PC-9 (cell line): ENCODE measurements around the gene GNL3. TPM values are rescaled to one million over a fixed set of nuclear protein-coding genes. Genes with fewer than 3 reads are reported as not detected.

Experiments used
- BruUV-seq: library from RNA; stranded (reverse); fragments of 400-500 nt; replicated peaks from 2 replicates; lab custom pipeline; 2021; lab: Mats Ljungman, UMichigan
- CTCF ChIA-PET: fragments of 300-600 bp; sonication (Branson Sonifier 250); formaldehyde crosslinking; loops from one replicate; lab custom pipeline; 2022; ENCODE audit warnings: antibody characterized with exemption; lab: Charles Lee
- POLR2A ChIA-PET: fragments of 300-600 bp; sonication (Branson Sonifier 250); formaldehyde crosslinking; loops from one replicate; lab custom pipeline; 2022; ENCODE audit warnings: antibody characterized with exemption; ENCODE audit not compliant: unreplicated experiment; lab: Charles Lee
- DNase-seq, 2 experiments: peaks; one replicate each; pipeline versions ENCODE4 v3.0.0 to v3.0.0-alpha.2; 2015 to 2022; ENCODE audit warnings: mixed read lengths in 1 of 2
- H2AFZ ChIP-seq: fragments of 200-600 bp; sonication (generic); 2 replicates; pipeline ENCODE4 v1.8.1; 2017; ENCODE audit warnings: antibody characterized with exemption
- H3F3A ChIP-seq: fragments of 200-600 bp; sonication (generic); 2 replicates; pipeline ENCODE4 v1.8.1; 2017; ENCODE audit warnings: antibody characterized with exemption, mild to moderate bottlenecking, low read depth; ENCODE audit not compliant: insufficient read depth
- H3K27ac ChIP-seq: fragments of 200-600 bp; sonication (generic); 2 replicates; pipeline ENCODE4 v1.6.1; 2016; ENCODE audit warnings: mixed run types
- H3K27me3 ChIP-seq: fragments of 200-600 bp; sonication (generic); 2 replicates; pipeline ENCODE4 v1.6.1; 2016; ENCODE audit warnings: low read depth, mixed run types; ENCODE audit not compliant: insufficient read depth
- H3K36me3 ChIP-seq: fragments of 200-600 bp; sonication (generic); 2 replicates; pipeline ENCODE4 v1.6.1; 2016; ENCODE audit warnings: low read depth, mixed run types
- H3K4me1 ChIP-seq: fragments of 200-600 bp; sonication (generic); replicated peaks from 2 replicates; pipeline ENCODE4 v1.6.1; 2016; ENCODE audit warnings: mixed run types; ENCODE audit not compliant: insufficient read depth
- H3K4me2 ChIP-seq: fragments of 200-600 bp; sonication (generic); 2 replicates; pipeline ENCODE4 v1.6.1; 2017; ENCODE audit warnings: mixed run types
- H3K4me3 ChIP-seq: fragments of 200-600 bp; sonication (generic); 2 replicates; pipeline ENCODE4 v1.6.1; 2016; ENCODE audit warnings: mixed run types
- H3K79me2 ChIP-seq: fragments of 200-600 bp; sonication (generic); 2 replicates; pipeline ENCODE4 v1.6.1; 2017; ENCODE audit warnings: low read depth, mixed run types
- H3K9me2 ChIP-seq: fragments of 200-600 bp; sonication (generic); 2 replicates; pipeline ENCODE4 v1.8.1; 2017; ENCODE audit warnings: mild to moderate bottlenecking; ENCODE audit not compliant: insufficient read depth
- H3K9me3 ChIP-seq: fragments of 200-600 bp; sonication (generic); 2 replicates; pipeline ENCODE4 v1.8.1; 2016; ENCODE audit warnings: low read depth; ENCODE audit not compliant: insufficient read depth
- H4K20me1 ChIP-seq: fragments of 200-600 bp; sonication (generic); 2 replicates; pipeline ENCODE4 v1.8.1; 2017; ENCODE audit not compliant: insufficient read depth
- CTCF ChIP-seq: fragments of 200-600 bp; sonication (generic); conservative IDR thresholded peaks from 2 replicates; pipeline ENCODE4 v1.6.1; 2017; ENCODE audit warnings: mixed run types, antibody characterized with exemption, mild to moderate bottlenecking, moderate library complexity
- EZH2 ChIP-seq: fragments of 200-600 bp; sonication (generic); IDR thresholded peaks from 2 replicates; pipeline ENCODE4 v1.8.0; 2017; ENCODE audit warnings: antibody characterized with exemption, low read depth
- intact Hi-C: fragments of 100-400 bp; cut with micrococcal nuclease; formaldehyde crosslinking; loops from one replicate; pipeline ENCODE4 v1.10.0; 2022; ENCODE audit not compliant: unreplicated experiment
- total RNA-seq: library from RNA; stranded (reverse); gene quantifications from 2 replicates; pipeline ENCODE4 v1.2.3, GENCODE V29; 2021

GNL3 gene
- total RNA-seq, 1 experiment from 2014 or later: 82.3 TPM

- intact Hi-C loops: no loop called here
- H3K4me3 ChIP-seq: no peak overlapping the region
These were observed 3.3 kb downstream of the GNL3 start for GRCh38 chr3:52689151-52689550.

GRCh38 chr3:52690560-52690959 lies 4.7 kb downstream of the GNL3 start:
- DNase-seq: no peak
- no peak overlapping the region for H3K27ac ChIP-seq
- intact Hi-C loops: no loop called here
- peaks cover 79% of the 10 kb centered on the region for H3K36me3 ChIP-seq
- ChIA-PET POLR2A (no interaction called here), CTCF (no interaction called here)
- H4K20me1 ChIP-seq: peaks cover 60% of the 10 kb centered on the region
- no peak for TF ChIP-seq CTCF
- no peak for TF ChIP-seq EZH2
- H3K9me2 ChIP-seq: no peaks in the 10 kb centered on the region
- H3K4me3 ChIP-seq: no peak overlapping the region
- BruUV-seq: no TSS peak
- no peaks in the 10 kb centered on the region for H3K27me3 ChIP-seq
- no peak overlapping the region for H2AFZ ChIP-seq
- H3K79me2 ChIP-seq: peaks cover 54% of the 10 kb centered on the region
- peaks cover 23% of the 10 kb centered on the region for H3K4me1 ChIP-seq
- no peaks in the 10 kb centered on the region for H3K9me3 ChIP-seq
- H3F3A ChIP-seq: peaks cover 86% of the 10 kb centered on the region
- H3K4me2 ChIP-seq: no peak overlapping the region

More at GRCh38 chr3:52689151-52689550, 3.3 kb downstream of the GNL3 start:
- H3K4me1 ChIP-seq: peaks cover 31% of the 10 kb centered on the region
- peak overlapping the region; percentile 60; the same call in 1 of the 2 replicates for H3K27ac ChIP-seq
- peaks cover 65% of the 10 kb centered on the region for H3K79me2 ChIP-seq
- H4K20me1 ChIP-seq: peaks cover 50% of the 10 kb centered on the region
- H3K36me3 ChIP-seq: peaks cover 68% of the 10 kb centered on the region
- ChIA-PET POLR2A (interaction anchor here (0.6 kb wide), 1 partner anchor 146 kb away, joined by 10 read pairs; no protein-coding TSS in a partner anchor), CTCF (no interaction called here)
- no peaks in the 10 kb centered on the region for H3K27me3 ChIP-seq
- no peaks in the 10 kb centered on the region for H3K9me3 ChIP-seq
- H3F3A ChIP-seq: peaks cover 79% of the 10 kb centered on the region
- peak overlapping the region; percentile 100; the same call in 1 of the 2 replicates for H3K4me2 ChIP-seq
- no peak for TF ChIP-seq CTCF
- TF ChIP-seq EZH2: no peak
- no peaks in the 10 kb centered on the region for H3K9me2 ChIP-seq
- DNase-seq: no peak
- no TSS peak for BruUV-seq
- no peak overlapping the region for H2AFZ ChIP-seq

GRCh38 chr3:52693071-52693470 lies 7.2 kb downstream of the GNL3 start:
- Histone ChIP-seq H3F3A (peaks cover 88% of the 10 kb centered on the region), H3K9me3 (no peaks in the 10 kb centered on the region), H4K20me1 (peaks cover 53% of the 10 kb centered on the region), H3K27ac (no peak overlapping the region), H3K9me2 (no peaks in the 10 kb centered on the region), H3K4me2 (no peak overlapping the region), H3K36me3 (peaks cover 66% of the 10 kb centered on the region), H2AFZ (no peak overlapping the region), H3K4me3 (no peak overlapping the region), H3K4me1 (peaks cover 11% of the 10 kb centered on the region), H3K27me3 (no peaks in the 10 kb centered on the region), H3K79me2 (peaks cover 32% of the 10 kb centered on the region)
- TF ChIP-seq CTCF (no peak), EZH2 (no peak)
- ChIA-PET CTCF (no interaction called here), POLR2A (interaction anchor here (0.7 kb wide), 1 partner anchor 32 kb away, joined by 3 read pairs; no protein-coding TSS in a partner anchor)
- no TSS peak for BruUV-seq
- intact Hi-C loops: no loop called here
- no peak for DNase-seq
